ENCODE measurements around the gene FOXD2.
A peak's percentile ranks its signal among the peaks of the same experiment; 100 is the strongest.

The FOXD2 gene

GRCh38 chr1:47417170-47418044, 20.4 kb upstream of the FOXD2 start:
- no peak for DNase-seq (ENCODE audit: low spot score)

GRCh38 chr1:47418122-47418521, 19.7 kb upstream of the FOXD2 start:
- DNase-seq (ENCODE audit: low spot score), result no peak

GRCh38 chr1:47418681-47419325, 19.0 kb upstream of the FOXD2 start:
- no peak for DNase-seq (ENCODE audit: low spot score)

- DNase-seq (ENCODE audit: low spot score), result no peak
These were observed 17.3 kb upstream of the FOXD2 start for GRCh38 chr1:47420547-47420946.

- no peak for DNase-seq (ENCODE audit: low spot score)
These were observed 14.0 kb upstream of the FOXD2 start for GRCh38 chr1:47423872-47424271.

GRCh38 chr1:47424336-47424982, 13.4 kb upstream of the FOXD2 start:
- DNase-seq (ENCODE audit: low spot score), result peak; percentile 22

- DNase-seq (ENCODE audit: low spot score), result no peak
These were observed 6.3 kb upstream of the FOXD2 start for GRCh38 chr1:47431534-47431933.

- peak; percentile 61 for DNase-seq (ENCODE audit: low spot score)
These were observed 5.5 kb upstream of the FOXD2 start for GRCh38 chr1:47432071-47433036.

GRCh38 chr1:47433037-47433421, 4.8 kb upstream of the FOXD2 start:
- no peak for DNase-seq (ENCODE audit: low spot score)

- no peak for DNase-seq (ENCODE audit: low spot score)
These were observed 4.3 kb upstream of the FOXD2 start for GRCh38 chr1:47433477-47434050.

- no peak for DNase-seq (ENCODE audit: low spot score)
These were observed 3.6 kb upstream of the FOXD2 start for GRCh38 chr1:47434051-47434842.

- DNase-seq (ENCODE audit: low spot score), result no peak
These were observed 2.1 kb upstream of the FOXD2 start for GRCh38 chr1:47435506-47436303.

GRCh38 chr1:47436304-47436978, 1.4 kb upstream of the FOXD2 start:
- DNase-seq (ENCODE audit: low spot score), result peak; percentile 89

- DNase-seq (ENCODE audit: low spot score), result no peak
These were observed 831 bp upstream of the FOXD2 start for GRCh38 chr1:47436979-47437446.

GRCh38 chr1:47438165-47439016, 547 bp downstream of the FOXD2 start:
- no peak for DNase-seq (ENCODE audit: low spot score)

- DNase-seq (ENCODE audit: low spot score), result no peak
These were observed 1.4 kb downstream of the FOXD2 start for GRCh38 chr1:47439017-47439818.

Data from NAMALWA (cell line).